Activated naive CD4-positive, alpha-beta T cell treated with anti-CD3 and anti-CD28 coated beads, Interleukin-2, amount 50 U/mL, for 72 hours (primary cell): Measurements from ENCODE around the gene GMDS. TPM values are rescaled to one million over a fixed set of nuclear protein-coding genes. Genes with fewer than 3 reads are reported as not detected.

ENCODE experiments used
- ATAC-seq, 2 donors: fragments of 150-1000 bp; cut with Tn5 transposase; 2 replicates each; pipeline ENCODE4 v1.10.0; 2021; ENCODE audit warnings: mild to moderate bottlenecking in 2 of 2, moderate library complexity in 2 of 2
- DNase-seq, 2 donors: peaks; one replicate each; pipeline ENCODE4 v3.0.0; 2021 to 2022; ENCODE audit warnings: low spot score in 2 of 2
- H3K27ac Mint-ChIP-seq, 2 donors: one replicate each; pipeline ENCODE4 v1.8.0; 2022; ENCODE audit warnings: mild to moderate bottlenecking in 2 of 2, mixed read lengths in 2 of 2
- H3K36me3 Mint-ChIP-seq, 2 donors: one replicate each; pipeline ENCODE4 v1.8.0; 2022; ENCODE audit warnings: mixed read lengths in 2 of 2
- H3K9me3 Mint-ChIP-seq, 2 donors: one replicate each; pipeline ENCODE4 v1.8.0; 2022; ENCODE audit warnings: mixed read lengths in 2 of 2
- total RNA-seq, 2 donors: library from RNA; stranded (reverse); gene quantifications; one replicate each; pipeline ENCODE4 v1.2.3, GENCODE V29; 2022

Gene GMDS
- total RNA-seq, 2 donors from 2014 or later: 23.9 to 37.6 TPM

GRCh38 chr6:2193931-2194330, 51.5 kb downstream of the GMDS start:
- DNase-seq: no peak

GRCh38 chr6:2192976-2193375, 52.4 kb downstream of the GMDS start:
- DNase-seq (no peak), ATAC-seq (no peak)
- Mint-ChIP-seq H3K27ac (no peak overlapping the region), H3K9me3 (no peaks in the 10 kb centered on the region), H3K36me3 (no peaks in the 10 kb centered on the region)

More at GRCh38 chr6:2193931-2194330, 51.5 kb downstream of the GMDS start:
- H3K36me3 Mint-ChIP-seq: no peaks in the 10 kb centered on the region
- H3K27ac Mint-ChIP-seq: no peak overlapping the region
- no peaks in the 10 kb centered on the region for H3K9me3 Mint-ChIP-seq
- no peak for ATAC-seq

GRCh38 chr6:2191390-2191740, 54.0 kb downstream of the GMDS start:
- no peak overlapping the region for H3K27ac Mint-ChIP-seq
- no peak for ATAC-seq
- DNase-seq: no peak

GRCh38 chr6:2190661-2191389, 54.6 kb downstream of the GMDS start:
- DNase-seq (no peak), ATAC-seq (no peak)
- Mint-ChIP-seq H3K36me3 (no peaks in the 10 kb centered on the region), H3K27ac (no peak overlapping the region), H3K9me3 (no peaks in the 10 kb centered on the region)

More at GRCh38 chr6:2191390-2191740, 54.0 kb downstream of the GMDS start:
- Mint-ChIP-seq H3K36me3 (no peaks in the 10 kb centered on the region), H3K9me3 (no peaks in the 10 kb centered on the region)

GRCh38 chr6:2188856-2189384, 56.5 kb downstream of the GMDS start:
- Mint-ChIP-seq H3K36me3 (no peaks in the 10 kb centered on the region), H3K27ac (no peak overlapping the region), H3K9me3 (no peaks in the 10 kb centered on the region)
- ATAC-seq: no peak
- no peak for DNase-seq

- Mint-ChIP-seq H3K27ac (no peak overlapping the region), H3K9me3 (no peaks in the 10 kb centered on the region), H3K36me3 (peaks cover 0 to under 1% of the 10 kb centered on the region in 2 donors)
- ATAC-seq: no peak
- no peak for DNase-seq
Measured at GRCh38 chr6:2188397-2188796, 57.0 kb downstream of the GMDS start.

GRCh38 chr6:2187826-2188225, 57.6 kb downstream of the GMDS start:
- peaks cover 0 to 4% of the 10 kb centered on the region in 2 donors for H3K36me3 Mint-ChIP-seq
- no peak overlapping the region for H3K27ac Mint-ChIP-seq
- H3K9me3 Mint-ChIP-seq: no peaks in the 10 kb centered on the region
- ATAC-seq (no peak), DNase-seq (no peak)

- Mint-ChIP-seq H3K9me3 (no peaks in the 10 kb centered on the region), H3K36me3 (peaks cover 4% of the 10 kb centered on the region in 2 donors), H3K27ac (no peak overlapping the region)
- DNase-seq: peak in 1 of 2 donors; percentile 22
- peak; percentile 83 to 92 for ATAC-seq
Measured at GRCh38 chr6:2186516-2186915, 58.9 kb downstream of the GMDS start.

GRCh38 chr6:2185466-2185865, 59.9 kb downstream of the GMDS start:
- DNase-seq (no peak), ATAC-seq (no peak)
- Mint-ChIP-seq H3K36me3 (peaks cover 4 to 8% of the 10 kb centered on the region in 2 donors), H3K9me3 (no peaks in the 10 kb centered on the region), H3K27ac (no peak overlapping the region)

GRCh38 chr6:2184700-2185455, 60.5 kb downstream of the GMDS start:
- peaks cover 4 to 8% of the 10 kb centered on the region in 2 donors for H3K36me3 Mint-ChIP-seq
- no peak for ATAC-seq
- DNase-seq: no peak
- no peak overlapping the region for H3K27ac Mint-ChIP-seq
- H3K9me3 Mint-ChIP-seq: no peaks in the 10 kb centered on the region

- peaks cover 9 to 11% of the 10 kb centered on the region in 2 donors for H3K36me3 Mint-ChIP-seq
- H3K9me3 Mint-ChIP-seq: no peaks in the 10 kb centered on the region
- DNase-seq (no peak), ATAC-seq (no peak)
- H3K27ac Mint-ChIP-seq: no peak overlapping the region
Measured at GRCh38 chr6:2183752-2184151, 61.7 kb downstream of the GMDS start.

GRCh38 chr6:2183246-2183645, 62.2 kb downstream of the GMDS start:
- no peak for ATAC-seq
- H3K27ac Mint-ChIP-seq: no peak overlapping the region
- peaks cover 14 to 16% of the 10 kb centered on the region in 2 donors for H3K36me3 Mint-ChIP-seq
- peaks cover 3 to 4% of the 10 kb centered on the region in 2 donors for H3K9me3 Mint-ChIP-seq
- no peak for DNase-seq

- H3K27ac Mint-ChIP-seq: no peak overlapping the region
- DNase-seq: no peak
- H3K36me3 Mint-ChIP-seq: peaks cover 24 to 26% of the 10 kb centered on the region in 2 donors
- H3K9me3 Mint-ChIP-seq: peaks cover 8 to 13% of the 10 kb centered on the region in 2 donors
- no peak for ATAC-seq
Measured at GRCh38 chr6:2182251-2182650, 63.2 kb downstream of the GMDS start.

- DNase-seq (no peak), ATAC-seq (peak in 1 of 2 donors; percentile 46)
- H3K36me3 Mint-ChIP-seq: peaks cover 24 to 26% of the 10 kb centered on the region in 2 donors
- H3K27ac Mint-ChIP-seq: no peak overlapping the region
- peaks cover 8 to 13% of the 10 kb centered on the region in 2 donors for H3K9me3 Mint-ChIP-seq
Measured at GRCh38 chr6:2181567-2181966, 63.8 kb downstream of the GMDS start.

- Mint-ChIP-seq H3K9me3 (peaks cover 8 to 13% of the 10 kb centered on the region in 2 donors), H3K36me3 (peaks cover 24 to 26% of the 10 kb centered on the region in 2 donors), H3K27ac (no peak overlapping the region)
- DNase-seq: no peak
- no peak for ATAC-seq
Measured at GRCh38 chr6:2179950-2180349, 65.5 kb downstream of the GMDS start.

GRCh38 chr6:2179241-2179640, 66.2 kb downstream of the GMDS start:
- Mint-ChIP-seq H3K27ac (no peak overlapping the region), H3K36me3 (peaks cover 24 to 26% of the 10 kb centered on the region in 2 donors), H3K9me3 (peaks cover 8 to 13% of the 10 kb centered on the region in 2 donors)
- ATAC-seq (no peak), DNase-seq (no peak)

- H3K36me3 Mint-ChIP-seq: peaks cover 22 to 24% of the 10 kb centered on the region in 2 donors
- ATAC-seq: no peak
- H3K9me3 Mint-ChIP-seq: peaks cover 8 to 13% of the 10 kb centered on the region in 2 donors
- DNase-seq: no peak
- no peak overlapping the region for H3K27ac Mint-ChIP-seq
Measured at GRCh38 chr6:2178125-2178524, 67.3 kb downstream of the GMDS start.
